DOHH2 (cell line): Measurements from ENCODE around the gene EPHB2.

ENCODE experiments used
- EZH2phosphoT487 ChIP-seq: fragments of 200-600 bp; sonication (generic); IDR thresholded peaks from 2 replicates; pipeline ENCODE4 v1.6.1; 2017; ENCODE audit warnings: borderline replicate concordance, mild to moderate bottlenecking, antibody characterized with exemption, low read length, moderate library complexity, mixed read lengths
- TF ChIP-seq, protein P1 (sequence below): fragments of 200-600 bp; sonication (generic); IDR thresholded peaks from one replicate; pipeline ENCODE4 v1.5.1; 2014; ENCODE audit warnings: antibody characterized with exemption, mild to moderate bottlenecking, low read depth, low read length; ENCODE audit not compliant: poor library complexity, severe bottlenecking

DNA sequence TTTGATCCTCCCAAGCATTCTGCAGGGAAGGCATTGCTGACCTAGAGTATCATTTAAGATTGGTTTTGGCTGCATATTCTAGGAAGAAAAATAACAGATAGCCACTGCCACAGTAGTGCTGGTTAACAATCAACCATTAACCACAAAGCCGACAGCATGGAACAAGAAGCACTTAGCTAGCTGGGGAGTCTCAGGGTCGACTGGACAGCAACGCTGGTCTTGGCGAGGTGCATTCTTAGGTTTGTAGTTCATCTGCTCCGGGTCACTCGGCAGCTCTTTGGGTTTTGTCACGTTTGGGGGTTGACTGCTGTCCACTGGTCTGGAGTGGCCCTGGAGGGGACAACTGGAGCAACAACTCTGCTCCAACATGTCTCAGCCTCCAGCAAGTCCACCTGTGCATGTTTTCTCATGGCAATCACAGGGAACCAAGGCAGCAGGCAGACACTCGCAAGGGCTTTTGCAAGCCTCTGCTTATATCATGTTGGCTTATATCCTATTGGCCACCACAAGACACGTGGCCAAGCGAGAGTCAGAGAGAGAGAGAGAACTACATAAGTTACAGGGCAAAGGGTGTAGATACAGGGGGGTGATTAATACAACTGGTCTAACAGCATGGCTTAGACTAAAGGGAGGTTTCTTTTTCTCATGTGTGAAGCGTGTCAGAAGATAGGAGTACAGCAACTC, 162.5 kb downstream of the EPHB2 start:
- no peak for TF ChIP-seq EZH2phosphoT487
- TF ChIP-seq, protein P1, sequence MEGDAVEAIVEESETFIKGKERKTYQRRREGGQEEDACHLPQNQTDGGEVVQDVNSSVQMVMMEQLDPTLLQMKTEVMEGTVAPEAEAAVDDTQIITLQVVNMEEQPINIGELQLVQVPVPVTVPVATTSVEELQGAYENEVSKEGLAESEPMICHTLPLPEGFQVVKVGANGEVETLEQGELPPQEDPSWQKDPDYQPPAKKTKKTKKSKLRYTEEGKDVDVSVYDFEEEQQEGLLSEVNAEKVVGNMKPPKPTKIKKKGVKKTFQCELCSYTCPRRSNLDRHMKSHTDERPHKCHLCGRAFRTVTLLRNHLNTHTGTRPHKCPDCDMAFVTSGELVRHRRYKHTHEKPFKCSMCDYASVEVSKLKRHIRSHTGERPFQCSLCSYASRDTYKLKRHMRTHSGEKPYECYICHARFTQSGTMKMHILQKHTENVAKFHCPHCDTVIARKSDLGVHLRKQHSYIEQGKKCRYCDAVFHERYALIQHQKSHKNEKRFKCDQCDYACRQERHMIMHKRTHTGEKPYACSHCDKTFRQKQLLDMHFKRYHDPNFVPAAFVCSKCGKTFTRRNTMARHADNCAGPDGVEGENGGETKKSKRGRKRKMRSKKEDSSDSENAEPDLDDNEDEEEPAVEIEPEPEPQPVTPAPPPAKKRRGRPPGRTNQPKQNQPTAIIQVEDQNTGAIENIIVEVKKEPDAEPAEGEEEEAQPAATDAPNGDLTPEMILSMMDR: no peak
